ENCODE results near the gene NDRG2.

GRCh38 chr14:20997115-20997514 is 27.7 kb downstream of the NDRG2 start:
- TF ChIP-seq POLR2A (IDR thresholded peaks at IDR 0.05; ENCODE audit: low read depth, low read length): no peak
- TF ChIP-seq POLR2AphosphoS5 (IDR thresholded peaks at IDR 0.05; ENCODE audit: low read depth, low read length): no peak
- TF ChIP-seq POU2F2 (IDR thresholded peaks at IDR 0.05; ENCODE audit: low read depth, low read length): no peak
- no peak for TF ChIP-seq TAF1 (IDR thresholded peaks at IDR 0.05; ENCODE audit: low read depth, low read length)
- TF ChIP-seq SPI1 (IDR thresholded peaks at IDR 0.05; ENCODE audit: low read depth, low read length): no peak
- TF ChIP-seq PAX5 (IDR thresholded peaks at IDR 0.05; ENCODE audit: insufficient read depth, low read length, severe bottlenecking): no peak

Data from GM12891 (cell line).